Lower leg skin (tissue), 4 donors: ENCODE measurements around the gene HTD2. TPM values are rescaled to one million over a fixed set of nuclear protein-coding genes. Genes with fewer than 3 reads are reported as not detected.
A peak's percentile ranks its signal among the peaks of the same experiment; 100 is the strongest.

Source experiments
- DNase-seq, 2 donors: peaks; one replicate each; pipeline ENCODE4 v3.0.0-alpha.2; 2019; ENCODE audit warnings: low spot score in 2 of 2
- H3K4me3 ChIP-seq: fragments of 200-600 bp; sonication (generic); 2 replicates; pipeline ENCODE4 v1.5.1; 2017; ENCODE audit warnings: mild to moderate bottlenecking, low read depth; ENCODE audit not compliant: poor library complexity, severe bottlenecking
- POLR2A ChIP-seq, 2 donors: fragments of 450-650 bp; IDR thresholded peaks; one replicate each; pipeline ENCODE4 v1.6.1; 2016 to 2017; ENCODE audit warnings: antibody characterized with exemption in 2 of 2, mild to moderate bottlenecking in 1 of 2, moderate library complexity in 1 of 2
- WGBS, 2 donors: methylation state at CpG; one replicate each; pipeline ENCODE4 v1.1.5; 2018; 5-methylcytosine and 5-hydroxymethylcytosine counted together
- intact Hi-C: fragments of 100-400 bp; cut with DNase I; formaldehyde crosslinking; loops from one replicate; pipeline ENCODE4 v1.15.0; 2023; ENCODE audit warnings: low total_unique reads
- total RNA-seq, 4 donors: library from RNA; depleted of rRNA; stranded (reverse); fragments of >200 nt; gene quantifications; one replicate each; pipeline ENCODE4 v1.1.0, GENCODE V29; 2016
- TF ChIP-seq, protein P1 (sequence below), 3 donors: fragments of 450-650 bp; IDR thresholded peaks; one replicate each; pipeline ENCODE4 v1.5.1; 2016; ENCODE audit warnings: antibody characterized with exemption in 3 of 3, mild to moderate bottlenecking in 3 of 3, moderate library complexity in 2 of 3

Gene HTD2
- total RNA-seq, 4 donors from 2014 or later: 9.5 to 17.7 (median 12.7) TPM

DNA sequence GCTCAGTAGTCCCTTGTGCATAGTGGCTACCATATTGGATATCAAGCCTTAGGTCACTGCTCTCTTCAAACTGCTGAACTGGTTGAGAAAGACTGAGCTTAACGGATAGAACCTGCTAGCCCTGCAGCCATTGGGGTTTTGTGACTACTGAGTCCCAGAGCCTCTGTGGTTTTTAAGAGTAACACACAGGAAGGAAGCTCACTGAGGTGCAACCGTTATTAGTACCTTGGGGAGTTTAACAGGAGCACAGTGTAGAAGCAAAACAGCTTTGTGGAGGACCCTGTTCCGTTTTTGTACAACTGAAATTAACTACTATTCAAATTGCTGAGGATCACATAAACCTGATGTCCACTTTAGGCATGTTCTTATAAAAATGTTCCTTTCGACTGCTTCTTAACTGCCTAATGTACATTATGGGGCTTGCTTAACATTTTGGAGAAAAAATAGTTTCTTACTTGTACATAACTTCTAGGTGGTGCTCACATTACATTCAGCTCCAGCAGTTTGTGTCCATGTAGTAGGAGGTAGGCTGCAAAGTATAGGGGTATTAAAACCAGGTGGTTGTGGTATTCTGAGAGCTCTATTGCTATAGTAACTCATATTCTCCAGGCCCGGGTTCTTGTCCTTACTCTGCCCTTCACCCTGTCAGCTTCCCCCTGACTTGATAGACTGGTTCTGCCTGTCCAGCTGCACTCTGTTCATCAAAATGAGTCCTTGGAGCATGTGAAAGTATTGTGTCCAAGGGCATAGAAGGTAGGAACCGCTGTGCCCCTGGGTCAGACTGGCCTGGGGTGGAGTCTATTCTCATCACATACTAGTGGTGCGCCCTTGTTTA is 43.7 kb downstream of the HTD2 start:
- H3K4me3 ChIP-seq: no peak overlapping the region
- WGBS, 2 donors: 68 to 72% methylated on average over 7 of the region's 7 CpGs
- no peak for TF ChIP-seq POLR2A (IDR thresholded peaks at IDR 0.05)
- TF ChIP-seq, protein P1, sequence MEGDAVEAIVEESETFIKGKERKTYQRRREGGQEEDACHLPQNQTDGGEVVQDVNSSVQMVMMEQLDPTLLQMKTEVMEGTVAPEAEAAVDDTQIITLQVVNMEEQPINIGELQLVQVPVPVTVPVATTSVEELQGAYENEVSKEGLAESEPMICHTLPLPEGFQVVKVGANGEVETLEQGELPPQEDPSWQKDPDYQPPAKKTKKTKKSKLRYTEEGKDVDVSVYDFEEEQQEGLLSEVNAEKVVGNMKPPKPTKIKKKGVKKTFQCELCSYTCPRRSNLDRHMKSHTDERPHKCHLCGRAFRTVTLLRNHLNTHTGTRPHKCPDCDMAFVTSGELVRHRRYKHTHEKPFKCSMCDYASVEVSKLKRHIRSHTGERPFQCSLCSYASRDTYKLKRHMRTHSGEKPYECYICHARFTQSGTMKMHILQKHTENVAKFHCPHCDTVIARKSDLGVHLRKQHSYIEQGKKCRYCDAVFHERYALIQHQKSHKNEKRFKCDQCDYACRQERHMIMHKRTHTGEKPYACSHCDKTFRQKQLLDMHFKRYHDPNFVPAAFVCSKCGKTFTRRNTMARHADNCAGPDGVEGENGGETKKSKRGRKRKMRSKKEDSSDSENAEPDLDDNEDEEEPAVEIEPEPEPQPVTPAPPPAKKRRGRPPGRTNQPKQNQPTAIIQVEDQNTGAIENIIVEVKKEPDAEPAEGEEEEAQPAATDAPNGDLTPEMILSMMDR (IDR thresholded peaks at IDR 0.05): no peak
- intact Hi-C loops: no loop called here
- DNase-seq: peak in 1 of 2 donors; percentile 70

DNA sequence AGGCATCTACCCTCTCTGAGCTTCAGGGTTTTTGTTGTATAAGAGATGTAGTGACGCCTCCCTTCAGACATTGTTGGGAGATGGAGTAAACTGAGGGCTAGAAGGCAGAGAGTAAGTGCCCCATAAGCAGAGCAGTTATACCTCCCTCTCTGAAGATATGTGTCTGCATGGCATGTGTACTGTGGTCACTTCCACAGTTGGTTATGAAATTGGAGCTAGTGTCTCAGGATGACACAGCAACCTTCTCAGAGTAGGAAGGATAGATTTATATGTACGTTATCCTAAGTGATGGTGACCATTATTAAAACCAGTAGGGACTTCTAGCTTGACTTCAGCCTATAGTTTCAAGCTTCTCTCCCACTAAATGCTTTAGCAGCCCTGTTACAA is 44.3 kb downstream of the HTD2 start:
- no peak overlapping the region for H3K4me3 ChIP-seq
- intact Hi-C loops: no loop called here
- DNase-seq: no peak
- no peak for TF ChIP-seq POLR2A (IDR thresholded peaks at IDR 0.05)
- TF ChIP-seq, protein P1 (IDR thresholded peaks at IDR 0.05): no peak
- 87 to 88% methylated on average over 2 of the region's 2 CpGs for WGBS, 2 donors

DNA sequence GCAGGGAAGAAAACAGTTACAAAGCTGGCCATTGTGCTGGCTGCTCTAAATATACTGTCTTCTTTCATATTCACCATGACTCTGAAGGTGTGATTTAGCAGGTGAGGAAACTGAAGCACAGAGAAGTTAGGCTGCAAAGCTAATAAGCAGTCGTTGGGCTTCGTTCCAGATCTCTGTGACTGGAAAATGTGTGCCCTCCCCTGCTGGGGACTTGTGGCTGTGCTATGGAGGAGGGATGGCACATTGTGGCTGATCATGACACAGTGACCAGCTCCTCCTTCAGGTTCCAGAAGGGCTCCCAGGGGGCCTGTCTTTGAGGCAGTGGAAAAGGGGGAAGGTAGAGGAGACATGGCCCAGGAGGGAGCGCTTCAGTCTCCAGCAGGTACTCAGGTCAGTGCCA is 45.6 kb downstream of the HTD2 start:
- 75 to 80% methylated on average over 3 of the region's 3 CpGs for WGBS, 2 donors
- TF ChIP-seq, protein P1 (IDR thresholded peaks at IDR 0.05): no peak
- TF ChIP-seq POLR2A (IDR thresholded peaks at IDR 0.05): no peak
- DNase-seq: peak in 1 of 2 donors; percentile 56
- H3K4me3 ChIP-seq: no peak overlapping the region
- intact Hi-C loops: no loop called here

DNA sequence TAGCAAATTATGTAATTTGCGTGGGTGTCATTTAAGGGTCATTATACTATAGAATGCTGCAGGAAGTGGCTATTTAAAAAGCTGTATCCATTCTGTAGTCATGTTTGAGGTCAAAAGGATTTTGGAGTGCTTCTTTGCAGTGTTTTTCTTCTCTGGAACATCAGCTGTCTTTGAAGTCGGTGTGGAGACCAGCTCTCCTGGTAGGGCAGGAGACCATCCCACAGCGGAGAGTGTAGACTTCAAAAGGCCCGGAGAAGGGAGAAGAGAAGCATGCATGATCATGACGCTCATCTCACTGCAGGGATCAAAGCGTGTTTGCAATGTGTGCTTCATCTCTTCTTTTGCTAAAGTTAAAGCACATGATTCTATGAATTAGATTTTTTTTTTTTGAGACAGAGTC is 46.3 kb downstream of the HTD2 start:
- WGBS, 2 donors: 78 to 84% methylated on average over 6 of the region's 6 CpGs

DNA sequence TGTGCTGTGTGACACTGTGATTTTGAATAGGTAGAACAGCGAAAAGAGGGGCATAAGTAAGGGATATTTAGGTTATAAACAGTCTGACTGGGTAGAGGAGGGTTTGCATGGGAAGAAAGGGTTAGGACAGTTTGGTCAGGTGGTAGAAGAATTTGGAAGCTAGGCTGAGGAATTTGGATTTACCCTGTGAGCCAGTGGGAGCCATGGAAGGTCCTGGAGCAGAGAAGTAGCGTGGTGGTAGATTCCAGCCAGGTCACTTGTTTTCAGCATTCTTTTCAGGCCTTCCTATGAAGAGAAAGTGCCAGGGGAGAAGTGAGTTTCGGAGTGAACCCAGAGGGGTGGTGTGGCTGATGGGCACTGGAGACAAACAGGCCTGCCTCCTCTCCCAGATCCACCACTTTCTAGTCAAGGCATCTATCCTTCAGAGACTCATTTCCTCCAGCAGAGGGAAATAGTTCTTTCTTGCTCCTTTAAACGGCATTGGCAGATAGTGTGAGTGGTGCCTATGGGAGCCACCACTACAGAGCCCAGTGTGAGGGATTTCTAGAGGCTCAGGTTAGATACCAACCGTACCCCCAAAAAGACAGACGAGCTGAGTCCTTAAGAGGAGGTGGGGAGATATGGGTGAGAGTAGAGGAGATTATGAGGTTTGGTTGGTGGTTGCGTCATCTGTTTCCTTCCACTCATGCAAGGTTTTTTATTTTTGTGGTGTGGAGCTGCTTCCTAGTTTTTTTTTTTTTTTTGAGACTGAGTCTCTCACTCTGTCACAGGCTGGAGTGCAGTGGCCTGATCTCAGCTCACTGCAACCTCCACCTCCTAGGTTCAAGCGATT is 47.6 kb downstream of the HTD2 start:
- no peak for DNase-seq
- WGBS, 2 donors: 83 to 85% methylated on average over 8 of the region's 8 CpGs
- TF ChIP-seq POLR2A (IDR thresholded peaks at IDR 0.05): no peak
- TF ChIP-seq, protein P1 (IDR thresholded peaks at IDR 0.05): no peak
- intact Hi-C loops: no loop called here
- no peak overlapping the region for H3K4me3 ChIP-seq

More for the DNA sequence above, 46.3 kb downstream of the HTD2 start:
- no peak for DNase-seq
- intact Hi-C loops: no loop called here
- TF ChIP-seq, protein P1 (IDR thresholded peaks at IDR 0.05): no peak
- no peak for TF ChIP-seq POLR2A (IDR thresholded peaks at IDR 0.05)
- H3K4me3 ChIP-seq: no peak overlapping the region
